Activated CD4-positive, alpha-beta T cell treated with anti-CD3 and anti-CD28 coated beads for 36 hours (primary cell): ENCODE measurements around the gene TNFRSF8. TPM values are rescaled to one million over a fixed set of nuclear protein-coding genes. Genes with fewer than 3 reads are reported as not detected.
A peak's percentile ranks its signal among the peaks of the same experiment; 100 is the strongest.

ENCODE experiments used
- ATAC-seq: fragments of 200-7000 bp; cut with Tn5 transposase; one replicate; pipeline ENCODE4 v1.10.0; 2021; ENCODE audit warnings: mild to moderate bottlenecking, moderate library complexity
- CTCF ChIA-PET: fragments of 350-600 bp; sonication (Branson Sonifier 250); formaldehyde crosslinking; loops from one replicate; lab custom pipeline; 2021; ENCODE audit warnings: antibody characterized with exemption; lab: Charles Lee
- POLR2A ChIA-PET: fragments of 350-600 bp; sonication (Branson Sonifier 250); formaldehyde crosslinking; loops from one replicate; lab custom pipeline; 2021; ENCODE audit warnings: antibody characterized with exemption, inconsistent platforms; lab: Charles Lee
- DNase-seq: peaks from one replicate; pipeline ENCODE4 v3.0.0-alpha.2; 2020
- H3K27ac Mint-ChIP-seq: one replicate; pipeline ENCODE4 v1.8.0; 2021; ENCODE audit warnings: mixed read lengths
- H3K27me3 Mint-ChIP-seq: one replicate; pipeline ENCODE4 v1.8.0; 2021; ENCODE audit warnings: mixed read lengths
- H3K36me3 Mint-ChIP-seq: one replicate; pipeline ENCODE4 v1.8.0; 2021; ENCODE audit warnings: low read depth, mixed read lengths
- H3K4me1 Mint-ChIP-seq: one replicate; pipeline ENCODE4 v1.8.0; 2021; ENCODE audit warnings: mixed read lengths
- H3K4me3 Mint-ChIP-seq: one replicate; pipeline ENCODE4 v1.8.0; 2021; ENCODE audit warnings: mild to moderate bottlenecking, moderate library complexity, mixed read lengths
- H3K9me3 Mint-ChIP-seq: one replicate; pipeline ENCODE4 v1.8.0; 2021; ENCODE audit warnings: low read depth, mixed read lengths
- intact Hi-C, 2 experiments: fragments of 100-400 bp; cut with DNase I in 1 of 2; cut with micrococcal nuclease in 1 of 2; formaldehyde crosslinking; loops; one replicate each; pipeline versions ENCODE4 v1.14.2 to v1.15.1; 2022 to 2024; cut with DNase I, micrococcal nuclease
- total RNA-seq, 2 experiments: library from RNA; stranded (reverse); gene quantifications; one replicate each; pipeline ENCODE4 v1.2.3, GENCODE V29; 2021

Gene TNFRSF8
- total RNA-seq, 2 experiments from 2014 or later = 15.7 to 16.3 TPM

DNA sequence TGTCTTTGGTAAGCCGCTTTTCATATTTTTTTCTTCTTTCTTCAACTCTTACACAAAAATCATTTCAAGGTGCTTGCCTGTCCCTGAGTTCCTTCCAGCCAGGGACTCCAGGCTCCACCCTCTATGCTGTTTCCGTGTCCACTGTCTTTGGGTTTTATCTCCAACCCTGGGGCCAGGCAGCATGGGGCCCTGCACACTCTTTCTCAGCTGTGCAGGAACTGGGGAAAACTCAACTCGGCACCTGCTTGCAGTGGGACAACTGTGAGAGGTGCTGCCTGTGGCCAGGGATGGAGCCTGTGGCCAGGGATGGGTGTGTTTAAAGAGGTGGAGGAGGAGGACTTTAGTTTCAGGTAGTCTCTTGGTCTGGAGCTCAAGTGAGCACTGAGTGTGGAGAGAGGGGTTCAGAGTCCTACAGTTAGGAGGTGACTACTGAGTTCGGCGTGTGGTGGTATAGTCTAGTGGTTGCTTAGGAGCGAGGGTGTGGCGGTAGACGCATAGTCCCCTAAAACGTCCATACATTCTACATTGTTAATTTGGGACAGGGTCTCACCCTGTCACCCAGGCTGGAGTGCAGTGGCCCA is 13.4 kb downstream of the TNFRSF8 start:
- peaks cover 3% of the 10 kb centered on the region for H3K36me3 Mint-ChIP-seq

DNA sequence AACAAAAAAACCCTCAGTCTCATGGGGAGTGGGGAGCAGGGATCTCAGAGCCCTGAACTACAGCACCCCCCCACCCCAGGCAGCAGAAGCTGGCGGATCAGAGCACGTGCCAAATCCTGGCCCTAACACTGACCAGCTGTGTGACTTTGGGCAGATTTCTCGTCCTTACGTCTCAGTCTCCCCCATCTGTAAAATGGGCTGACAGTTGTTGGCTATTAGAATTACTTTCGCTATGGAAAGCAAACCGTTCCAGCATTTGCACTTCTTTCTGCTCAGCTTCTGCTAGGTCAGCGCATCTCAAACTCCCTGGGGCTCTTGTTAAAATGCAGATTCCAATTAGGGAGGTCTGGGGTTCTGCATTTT is 15.5 kb downstream of the TNFRSF8 start:
- Mint-ChIP-seq H3K27me3 (peaks cover 5% of the 10 kb centered on the region), H3K9me3 (peaks cover 13% of the 10 kb centered on the region), H3K36me3 (peaks cover 11% of the 10 kb centered on the region), H3K4me3 (no peak overlapping the region), H3K27ac (peak overlapping the region; percentile 42), H3K4me1 (peaks cover 24% of the 10 kb centered on the region)
- intact Hi-C loops = loop anchor here in 1 of 2 experiments (5.0 kb wide), 1 partner anchor 146 kb away; the partner anchor contains the start of gene PLOD1
- POLR2A ChIA-PET = interaction anchor here (0.6 to 2.2 kb wide), 2 partner anchors 11 to 266 kb away, joined by 6 to 9 read pairs; no protein-coding TSS in a partner anchor
- DNase-seq (no peak), ATAC-seq (no peak)
- CTCF ChIA-PET = interaction anchor here (0.6 to 3.0 kb wide), 11 partner anchors 10 to 79 kb away, joined by 3 to 15 read pairs (median 4); partner anchors contain the start of gene MIIP

More for the DNA sequence above, 13.4 kb downstream of the TNFRSF8 start:
- DNase-seq (no peak), ATAC-seq (no peak)
- Mint-ChIP-seq H3K27me3 (peaks cover 5% of the 10 kb centered on the region), H3K4me1 (peaks cover 15% of the 10 kb centered on the region), H3K4me3 (no peak overlapping the region), H3K27ac (no peak overlapping the region), H3K9me3 (peaks cover 2% of the 10 kb centered on the region)
- CTCF ChIA-PET = interaction anchor here (1.3 kb wide), 1 partner anchor 152 kb away, joined by 3 read pairs; no protein-coding TSS in a partner anchor
- POLR2A ChIA-PET = no interaction called here
- intact Hi-C loops = loop anchor here in 1 of 2 experiments (5.0 kb wide), 1 partner anchor 144 kb away; the partner anchor contains the start of gene PLOD1

DNA sequence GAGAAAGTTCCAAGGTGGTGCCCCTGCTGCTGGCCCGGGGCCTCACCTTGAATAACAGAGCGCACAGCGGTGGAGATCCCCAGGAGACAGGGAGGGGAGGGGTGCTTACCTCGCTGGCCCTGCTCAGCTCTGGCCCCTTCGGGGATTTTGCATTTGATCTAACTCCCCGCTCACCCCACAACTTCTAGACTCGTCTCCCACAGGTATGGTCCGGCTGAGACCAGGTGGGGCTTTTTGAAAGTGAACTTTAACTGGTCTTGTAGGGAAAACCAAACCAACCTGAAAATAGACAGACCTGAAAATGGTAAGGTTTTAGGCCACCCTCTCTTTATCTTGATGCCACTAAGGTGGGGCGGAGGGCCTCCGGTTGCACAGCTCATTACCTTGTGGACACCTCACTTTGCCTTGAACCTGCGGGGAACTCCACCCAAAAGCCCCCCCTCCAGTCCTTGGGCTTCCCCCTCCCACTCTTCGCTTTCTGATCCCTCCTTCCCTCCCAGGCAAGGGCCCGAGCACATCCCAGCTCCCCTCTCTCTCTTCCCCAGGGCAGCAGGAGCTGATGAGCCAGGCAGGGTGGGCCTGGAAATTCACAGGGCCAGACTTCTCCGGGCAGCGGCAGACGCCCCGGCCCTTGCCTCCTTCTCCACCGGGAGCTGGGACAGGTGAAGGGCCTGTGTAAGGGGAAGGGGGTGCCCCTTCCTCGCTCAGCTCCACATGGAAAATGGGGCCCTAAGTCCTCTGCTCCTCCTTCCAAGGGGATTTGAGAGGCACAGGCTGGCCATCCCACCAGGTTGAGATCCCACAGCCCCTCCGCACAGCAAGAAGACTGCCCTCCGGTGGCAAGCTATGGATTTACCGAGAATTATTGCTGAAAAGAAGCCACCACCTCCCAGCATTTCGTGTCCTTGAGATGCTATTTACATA is 16.1 kb downstream of the TNFRSF8 start:
- peaks cover 24% of the 10 kb centered on the region for H3K4me1 Mint-ChIP-seq
- ATAC-seq (peak; percentile 79), DNase-seq (peak; percentile 77)
- peaks cover 16% of the 10 kb centered on the region for H3K36me3 Mint-ChIP-seq
- H3K27ac Mint-ChIP-seq = peak overlapping the region; percentile 67
- intact Hi-C loops = loop anchor here in 1 of 2 experiments (1.0 to 5.0 kb wide), 2 partner anchors 78 to 147 kb away; partner anchors contain the start of gene PLOD1
- H3K9me3 Mint-ChIP-seq = peaks cover 19% of the 10 kb centered on the region
- CTCF ChIA-PET = interaction anchor here (0.6 to 3.0 kb wide), 16 partner anchors 9 to 150 kb away, joined by 3 to 15 read pairs (median 4); partner anchors contain the start of gene MIIP
- POLR2A ChIA-PET = interaction anchor here (2.2 kb wide), 1 partner anchor 11 kb away, joined by 9 read pairs; no protein-coding TSS in a partner anchor
- H3K4me3 Mint-ChIP-seq = no peak overlapping the region
- H3K27me3 Mint-ChIP-seq = peaks cover 5% of the 10 kb centered on the region

DNA sequence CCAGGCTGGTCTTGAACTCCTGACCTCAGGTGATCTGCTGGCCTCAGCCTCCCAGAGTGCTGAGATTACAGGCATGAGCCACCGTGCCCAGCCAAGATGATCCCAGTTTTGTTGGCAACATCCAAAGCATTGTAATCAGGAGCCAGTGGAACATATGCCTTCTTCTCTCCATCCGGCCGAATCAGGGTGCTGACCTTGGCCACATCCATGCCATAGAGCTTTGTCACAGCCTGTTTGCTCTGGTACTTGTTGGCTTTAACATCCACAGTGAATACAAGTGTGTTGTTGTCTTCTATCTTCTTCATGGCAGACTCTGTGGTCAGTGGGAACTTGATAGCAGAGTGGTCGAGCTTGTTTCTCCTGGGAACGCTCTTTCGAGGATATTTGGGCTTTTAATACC is 17.1 kb downstream of the TNFRSF8 start:
- Mint-ChIP-seq H3K9me3 (peaks cover 19% of the 10 kb centered on the region), H3K36me3 (peaks cover 16% of the 10 kb centered on the region), H3K27me3 (peaks cover 5% of the 10 kb centered on the region), H3K4me1 (peaks cover 24% of the 10 kb centered on the region), H3K4me3 (no peak overlapping the region), H3K27ac (no peak overlapping the region)
- no peak for ATAC-seq
- ChIA-PET CTCF (interaction anchor here (0.7 to 3.0 kb wide), 10 partner anchors 8 to 149 kb away, joined by 3 to 15 read pairs (median 4); partner anchors contain the start of gene MIIP), POLR2A (interaction anchor here (1.1 kb wide), 1 partner anchor 172 kb away, joined by 4 read pairs; no protein-coding TSS in a partner anchor)
- intact Hi-C loops = loop anchor here in 1 of 2 experiments (5.0 kb wide), 1 partner anchor 33 kb away; no protein-coding TSS in a partner anchor
- no peak for DNase-seq

DNA sequence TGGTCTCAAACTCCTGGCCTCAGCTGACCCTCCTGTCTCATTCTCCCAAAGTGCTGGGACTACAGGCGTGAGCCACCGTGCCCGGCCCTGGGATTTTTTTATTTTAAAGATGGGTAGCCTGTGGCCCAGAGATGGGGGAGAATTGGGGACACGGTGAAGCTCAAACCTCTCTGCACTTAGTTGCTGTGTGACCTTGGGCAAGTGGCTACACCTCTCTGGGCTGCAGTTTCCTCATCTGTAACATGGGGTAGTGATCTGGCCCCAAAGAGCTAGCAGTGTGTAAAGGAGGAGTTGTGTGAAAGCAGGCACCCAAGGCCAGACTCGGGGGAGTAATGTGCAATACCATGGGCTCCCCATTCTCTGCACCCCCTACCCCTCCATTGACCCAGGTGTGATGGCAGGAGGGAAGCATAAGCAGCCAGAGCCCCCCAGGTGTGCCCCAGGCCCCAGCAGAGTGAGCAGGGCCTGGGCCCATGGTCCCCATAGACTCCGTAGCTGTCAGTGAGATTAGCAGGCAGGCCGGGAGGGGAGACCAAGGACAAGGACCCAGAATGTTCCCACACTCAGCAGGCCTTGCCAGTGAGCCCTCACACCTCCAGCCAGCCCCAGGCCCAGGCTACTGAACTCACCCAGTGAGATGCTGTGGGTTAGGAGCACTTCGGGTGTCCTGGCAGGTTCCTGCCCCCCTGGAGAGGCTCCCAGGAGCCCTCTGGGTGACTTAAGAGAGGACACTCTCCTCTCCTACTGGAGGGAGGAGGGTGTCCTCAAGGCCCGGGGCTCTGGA is 17.9 kb downstream of the TNFRSF8 start:
- Mint-ChIP-seq H3K4me1 (peaks cover 24% of the 10 kb centered on the region), H3K4me3 (no peak overlapping the region), H3K36me3 (peaks cover 13% of the 10 kb centered on the region), H3K9me3 (peaks cover 19% of the 10 kb centered on the region), H3K27me3 (peaks cover 5% of the 10 kb centered on the region), H3K27ac (peak overlapping the region; percentile 67)
- ChIA-PET POLR2A (interaction anchor here (1.1 kb wide), 1 partner anchor 173 kb away, joined by 4 read pairs; no protein-coding TSS in a partner anchor), CTCF (interaction anchor here (0.7 to 2.0 kb wide), 3 partner anchors 7 to 78 kb away, joined by 3 to 7 read pairs (median 3); no protein-coding TSS in a partner anchor)
- DNase-seq = no peak
- ATAC-seq = no peak
- intact Hi-C loops = loop anchor here in 1 of 2 experiments (5.0 kb wide), 1 partner anchor 34 kb away; no protein-coding TSS in a partner anchor

DNA sequence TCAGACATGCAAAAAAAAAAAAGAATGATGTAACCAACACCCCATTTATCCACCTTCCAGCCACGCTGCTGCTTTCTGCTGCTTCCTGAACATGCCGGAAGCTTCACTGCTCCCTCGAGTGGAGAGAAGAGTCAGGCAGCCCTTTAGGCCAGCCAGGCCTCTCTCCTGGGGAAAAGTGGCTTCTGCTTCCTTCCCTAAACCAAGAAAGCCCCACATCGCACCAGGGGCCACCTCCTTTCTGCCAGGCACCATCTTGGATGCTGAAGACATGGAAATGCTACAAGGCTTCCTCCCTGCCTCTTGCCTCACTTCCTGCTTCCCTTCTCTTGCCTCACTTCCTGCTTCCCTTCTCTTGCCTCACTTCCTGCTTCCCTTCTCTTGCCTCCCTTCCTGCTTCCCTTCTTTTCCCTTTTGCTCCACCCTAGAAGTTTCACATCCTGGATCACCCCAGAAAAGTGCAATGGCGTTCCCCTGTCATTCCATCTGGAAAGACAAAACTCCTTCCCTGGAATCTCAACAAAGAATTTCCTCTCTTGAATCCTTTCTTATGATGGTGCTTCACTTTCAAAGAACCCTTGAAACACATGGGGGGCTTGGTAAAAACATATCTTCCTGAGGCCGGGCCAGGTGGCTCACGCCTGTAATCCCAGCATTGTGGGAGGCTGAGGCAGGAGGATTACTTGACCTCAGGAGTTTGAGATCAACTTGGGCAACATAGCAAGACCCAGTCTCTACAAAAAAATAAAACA is 18.7 kb downstream of the TNFRSF8 start:
- no peak overlapping the region for H3K4me3 Mint-ChIP-seq
- ATAC-seq (no peak), DNase-seq (no peak)
- ChIA-PET POLR2A (no interaction called here), CTCF (interaction anchor here (1.0 to 1.1 kb wide), 3 partner anchors 30 to 79 kb away, joined by 3 to 4 read pairs (median 3); no protein-coding TSS in a partner anchor)
- H3K27me3 Mint-ChIP-seq = peaks cover 5% of the 10 kb centered on the region
- peaks cover 26% of the 10 kb centered on the region for H3K4me1 Mint-ChIP-seq
- H3K27ac Mint-ChIP-seq = peak overlapping the region; percentile 67
- intact Hi-C loops = loop anchor here in 1 of 2 experiments (5.0 kb wide), 1 partner anchor 35 kb away; no protein-coding TSS in a partner anchor
- peaks cover 24% of the 10 kb centered on the region for H3K9me3 Mint-ChIP-seq
- peaks cover 18% of the 10 kb centered on the region for H3K36me3 Mint-ChIP-seq

DNA sequence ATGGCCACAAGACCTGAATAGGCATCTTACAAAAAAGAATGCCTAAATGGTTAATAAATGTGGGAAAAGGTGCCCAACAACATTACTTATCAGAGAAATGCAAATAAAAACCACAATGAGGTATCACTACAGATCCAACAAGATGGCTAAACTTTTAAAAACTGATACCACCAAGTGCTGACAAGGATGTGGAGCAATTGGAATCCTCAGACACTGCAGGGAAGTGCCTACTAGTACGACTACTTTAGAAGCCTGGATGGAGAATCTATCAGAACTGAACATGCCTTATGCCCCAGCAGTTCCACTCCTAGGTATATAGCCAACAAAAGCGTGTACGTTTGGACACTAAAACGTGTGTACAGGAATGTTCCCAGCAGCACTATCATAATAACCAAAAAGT is 19.9 kb downstream of the TNFRSF8 start:
- Mint-ChIP-seq H3K27me3 (peaks cover under 1% of the 10 kb centered on the region), H3K4me1 (peaks cover 33% of the 10 kb centered on the region), H3K27ac (no peak overlapping the region), H3K4me3 (no peak overlapping the region), H3K36me3 (peaks cover 24% of the 10 kb centered on the region), H3K9me3 (peaks cover 27% of the 10 kb centered on the region)
- intact Hi-C loops = loop anchor here in 1 of 2 experiments (5.0 kb wide), 1 partner anchor 36 kb away; no protein-coding TSS in a partner anchor
- CTCF ChIA-PET = interaction anchor here (1.0 kb wide), 1 partner anchor 32 kb away, joined by 3 read pairs; no protein-coding TSS in a partner anchor
- POLR2A ChIA-PET = no interaction called here
- DNase-seq = no peak
- no peak for ATAC-seq

DNA sequence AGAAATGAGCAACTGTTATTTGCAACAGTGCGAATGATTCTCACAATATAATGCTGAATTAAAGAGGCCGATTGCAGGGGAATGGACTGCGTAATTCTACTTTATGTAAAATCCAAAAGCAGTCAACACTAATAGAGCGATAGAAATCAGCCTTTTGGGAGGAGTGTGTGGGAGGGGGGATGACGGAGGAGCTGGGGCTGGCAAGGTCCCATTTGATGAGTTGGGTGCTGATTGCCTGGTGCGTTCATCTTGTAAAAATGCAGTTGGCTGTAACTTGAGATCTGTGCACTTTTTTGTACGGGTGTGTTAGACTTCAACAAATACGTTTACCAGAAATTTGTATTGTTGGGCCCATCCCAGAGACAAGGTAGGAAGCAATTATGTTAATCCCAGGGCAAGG is 20.7 kb downstream of the TNFRSF8 start:
- H3K4me3 Mint-ChIP-seq = no peak overlapping the region
- CTCF ChIA-PET = interaction anchor here (0.5 kb wide), 1 partner anchor 49 kb away, joined by 3 read pairs; no protein-coding TSS in a partner anchor
- POLR2A ChIA-PET = no interaction called here
- H3K27ac Mint-ChIP-seq = peak overlapping the region; percentile 35
- DNase-seq (no peak), ATAC-seq (no peak)
- H3K36me3 Mint-ChIP-seq = peaks cover 24% of the 10 kb centered on the region
- intact Hi-C loops = loop anchor here in 1 of 2 experiments (5.0 kb wide), 1 partner anchor 36 kb away; no protein-coding TSS in a partner anchor
- peaks cover 39% of the 10 kb centered on the region for H3K4me1 Mint-ChIP-seq
- no peaks in the 10 kb centered on the region for H3K27me3 Mint-ChIP-seq
- peaks cover 27% of the 10 kb centered on the region for H3K9me3 Mint-ChIP-seq

DNA sequence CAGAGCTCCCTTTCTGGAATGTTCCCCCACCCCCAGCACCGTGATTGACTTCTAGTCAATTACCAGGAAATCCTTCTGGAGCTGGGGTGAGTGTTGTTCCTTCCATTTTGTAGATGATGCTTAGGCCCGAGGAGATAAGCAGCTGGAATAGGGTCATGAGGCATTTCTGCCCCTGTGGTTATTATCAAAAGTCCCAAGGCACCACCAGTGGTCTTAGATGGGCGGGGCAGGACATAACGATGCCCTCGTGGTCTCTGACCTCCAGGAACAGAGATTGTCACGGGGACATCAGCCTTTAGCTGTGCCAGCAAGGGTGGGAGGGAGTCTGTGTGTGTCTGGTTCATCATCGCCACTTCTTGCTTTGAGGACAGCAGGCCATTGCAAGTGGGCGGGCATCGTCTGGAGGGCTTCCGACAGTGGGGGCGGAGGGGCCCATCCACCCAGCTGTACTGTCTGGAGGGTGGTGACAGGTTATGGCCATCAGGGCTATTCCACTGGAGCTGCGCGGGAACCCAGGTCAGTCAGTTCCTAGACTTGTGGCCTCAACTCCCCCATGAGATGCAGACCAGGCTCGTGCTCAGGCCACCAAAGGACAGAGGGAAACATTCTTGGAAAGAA is 22.6 kb downstream of the TNFRSF8 start:
- DNase-seq (no peak), ATAC-seq (no peak)
- ChIA-PET POLR2A (no interaction called here), CTCF (interaction anchor here (1.0 kb wide), 1 partner anchor 33 kb away, joined by 3 read pairs; no protein-coding TSS in a partner anchor)
- Mint-ChIP-seq H3K27me3 (no peaks in the 10 kb centered on the region), H3K4me1 (peaks cover 49% of the 10 kb centered on the region), H3K36me3 (peaks cover 24% of the 10 kb centered on the region), H3K4me3 (no peak overlapping the region), H3K9me3 (peaks cover 27% of the 10 kb centered on the region), H3K27ac (no peak overlapping the region)
- intact Hi-C loops = no loop called here
